NT2/D1 (cell line): ENCODE results near the gene FZR1.

Experiments
- DNase-seq: peaks from one replicate; pipeline ENCODE4 v3.0.0-alpha.2; 2011; ENCODE audit warnings: low read depth, low spot score
- H3K27me3 ChIP-seq: 2 replicates; pipeline ENCODE4 v1.6.0; 2011; ENCODE audit warnings: mild to moderate bottlenecking; ENCODE audit not compliant: insufficient read length, insufficient read depth
- H3K36me3 ChIP-seq: 2 replicates; pipeline ENCODE4 v1.6.1; 2011; ENCODE audit warnings: mild to moderate bottlenecking, low read length, mixed read lengths; ENCODE audit not compliant: insufficient read depth, insufficient read length
- H3K4me1 ChIP-seq: 2 replicates; pipeline ENCODE4 v1.5.1; 2011; ENCODE audit not compliant: insufficient read depth, insufficient read length
- H3K4me3 ChIP-seq: 2 replicates; pipeline ENCODE4 v1.5.1; 2011; ENCODE audit warnings: low read depth; ENCODE audit not compliant: insufficient read length
- H3K9ac ChIP-seq: 2 replicates; pipeline ENCODE4 v1.6.0; 2011; ENCODE audit warnings: low read depth; ENCODE audit not compliant: insufficient read length
- H3K9me3 ChIP-seq: 2 replicates; pipeline ENCODE4 v1.5.1; 2011; ENCODE audit warnings: mild to moderate bottlenecking, low read length; ENCODE audit not compliant: insufficient read depth
- SUZ12 ChIP-seq: IDR thresholded peaks from 2 replicates; pipeline ENCODE4 v1.6.1; 2011; ENCODE audit not compliant: insufficient read length, insufficient read depth; ENCODE audit errors: extremely low read depth
- YY1 ChIP-seq: IDR thresholded peaks from 2 replicates; pipeline ENCODE4 v1.6.1; 2011; ENCODE audit not compliant: insufficient read length, insufficient read depth
- ZNF274 ChIP-seq: IDR thresholded peaks from 2 replicates; pipeline ENCODE4 v1.6.1; 2011; ENCODE audit warnings: mild to moderate bottlenecking, low read depth, low read length

Gene FZR1

GRCh38 chr19:3548606-3549005 is 42.5 kb downstream of the FZR1 start:
- Histone ChIP-seq H3K4me1 (peaks cover 20% of the 10 kb centered on the region), H3K9ac (no peak overlapping the region), H3K36me3 (peaks cover 80% of the 10 kb centered on the region), H3K9me3 (no peaks in the 10 kb centered on the region), H3K4me3 (no peak overlapping the region), H3K27me3 (no peaks in the 10 kb centered on the region)
- DNase-seq, result no peak
- TF ChIP-seq YY1, result no peak
- no peak for TF ChIP-seq ZNF274
- no peak for TF ChIP-seq SUZ12

GRCh38 chr19:3549816-3550215 is 43.7 kb downstream of the FZR1 start:
- Histone ChIP-seq H3K4me1 (peaks cover 18% of the 10 kb centered on the region), H3K4me3 (no peak overlapping the region), H3K9me3 (no peaks in the 10 kb centered on the region), H3K9ac (no peak overlapping the region), H3K36me3 (peaks cover 74% of the 10 kb centered on the region), H3K27me3 (no peaks in the 10 kb centered on the region)
- TF ChIP-seq YY1, result no peak
- DNase-seq, result no peak

- Histone ChIP-seq H3K36me3 (peaks cover 68% of the 10 kb centered on the region), H3K4me3 (no peak overlapping the region), H3K27me3 (no peaks in the 10 kb centered on the region), H3K9ac (peak overlapping the region; percentile 42), H3K9me3 (no peaks in the 10 kb centered on the region), H3K4me1 (peaks cover 25% of the 10 kb centered on the region)
- no peak for DNase-seq
- TF ChIP-seq ZNF274, result no peak
Measured at GRCh38 chr19:3550947-3551791, 45.1 kb downstream of the FZR1 start.

GRCh38 chr19:3551792-3552095 is 45.6 kb downstream of the FZR1 start:
- Histone ChIP-seq H3K4me1 (peaks cover 29% of the 10 kb centered on the region), H3K27me3 (no peaks in the 10 kb centered on the region), H3K36me3 (peaks cover 66% of the 10 kb centered on the region), H3K9me3 (no peaks in the 10 kb centered on the region), H3K9ac (peak overlapping the region; percentile 42), H3K4me3 (no peak overlapping the region)
- TF ChIP-seq ZNF274, result no peak
- no peak for TF ChIP-seq YY1
- no peak for TF ChIP-seq SUZ12
- no peak for DNase-seq

- Histone ChIP-seq H3K36me3 (peaks cover 42% of the 10 kb centered on the region), H3K4me1 (peaks cover 26% of the 10 kb centered on the region), H3K9ac (peak overlapping the region; percentile 6), H3K4me3 (no peak overlapping the region), H3K9me3 (no peaks in the 10 kb centered on the region), H3K27me3 (no peaks in the 10 kb centered on the region)
- no peak for DNase-seq
- TF ChIP-seq YY1, result no peak
- TF ChIP-seq SUZ12, result no peak
- TF ChIP-seq ZNF274, result no peak
Measured at GRCh38 chr19:3554254-3555083, 48.4 kb downstream of the FZR1 start.

- Histone ChIP-seq H3K4me3 (peak overlapping the region; percentile 99), H3K27me3 (no peaks in the 10 kb centered on the region), H3K4me1 (peaks cover 24% of the 10 kb centered on the region), H3K9ac (peak overlapping the region; percentile 99), H3K9me3 (no peaks in the 10 kb centered on the region), H3K36me3 (peaks cover 33% of the 10 kb centered on the region)
- no peak for DNase-seq
- TF ChIP-seq SUZ12 (no peak), ZNF274 (no peak), YY1 (no peak)
Measured at GRCh38 chr19:3555653-3556422, 49.7 kb downstream of the FZR1 start.

- no peak for DNase-seq
- Histone ChIP-seq H3K36me3 (peaks cover 28% of the 10 kb centered on the region), H3K27me3 (no peaks in the 10 kb centered on the region), H3K9ac (peak overlapping the region; percentile 99), H3K4me3 (peak overlapping the region; percentile 99), H3K4me1 (peaks cover 22% of the 10 kb centered on the region), H3K9me3 (no peaks in the 10 kb centered on the region)
- TF ChIP-seq ZNF274, result no peak
- TF ChIP-seq YY1, result no peak
- no peak for TF ChIP-seq SUZ12
Measured at GRCh38 chr19:3556423-3556977, 50.4 kb downstream of the FZR1 start.
